Endodermal cell (in vitro differentiated cells): Measurements from ENCODE around the gene ROCK2. TPM values are rescaled to one million over a fixed set of nuclear protein-coding genes. Genes with fewer than 3 reads are reported as not detected.
A peak's percentile ranks its signal among the peaks of the same experiment; 100 is the strongest.

Experiments
- DNase-seq: peaks from one replicate; pipeline ENCODE4 v3.0.0-alpha.2; 2017
- H3K27ac ChIP-seq: 2 replicates; pipeline ENCODE4 v1.5.1; 2013; ENCODE audit warnings: mild to moderate bottlenecking, low read depth, low read length, moderate library complexity
- H3K27me3 ChIP-seq: 2 replicates; pipeline ENCODE4 v1.6.1; 2013; ENCODE audit warnings: mild to moderate bottlenecking, low read length, moderate library complexity; ENCODE audit not compliant: insufficient read depth, control insufficient read depth, poor library complexity, severe bottlenecking
- H3K36me3 ChIP-seq: 2 replicates; pipeline ENCODE4 v1.7.0; 2013; ENCODE audit warnings: mild to moderate bottlenecking, low read length, moderate library complexity; ENCODE audit not compliant: control insufficient read depth, insufficient read depth
- H3K4me1 ChIP-seq: one replicate; pipeline ENCODE4 v1.7.0; 2013; ENCODE audit warnings: low read length; ENCODE audit not compliant: control insufficient read depth, insufficient read depth
- H3K4me3 ChIP-seq: 2 replicates; pipeline ENCODE4 v1.5.1; 2013; ENCODE audit warnings: mild to moderate bottlenecking, low read length, moderate library complexity
- H3K9ac ChIP-seq: 2 replicates; pipeline ENCODE4 v1.6.1; 2013; ENCODE audit warnings: mild to moderate bottlenecking, low read length, moderate library complexity; ENCODE audit not compliant: poor library complexity, severe bottlenecking; ENCODE audit errors: extremely low read depth
- H3K9me3 ChIP-seq: 2 replicates; pipeline ENCODE4 v1.6.1; 2013; ENCODE audit warnings: mild to moderate bottlenecking, low read length, moderate library complexity; ENCODE audit not compliant: control insufficient read depth
- H3K27ac Mint-ChIP-seq: 2 replicates; pipeline ENCODE4 v1.8.0; 2020; ENCODE audit warnings: mixed read lengths
- H3K27me3 Mint-ChIP-seq: 2 replicates; pipeline ENCODE4 v1.8.0; 2021; ENCODE audit warnings: mild to moderate bottlenecking, mixed read lengths; ENCODE audit not compliant: insufficient read depth
- H3K36me3 Mint-ChIP-seq: 2 replicates; pipeline ENCODE4 v1.8.0; 2020; ENCODE audit warnings: low read depth, mixed read lengths
- H3K4me1 Mint-ChIP-seq: 2 replicates; pipeline ENCODE4 v1.8.0; 2020; ENCODE audit warnings: mixed read lengths
- H3K4me3 Mint-ChIP-seq: 2 replicates; pipeline ENCODE4 v1.8.0; 2020; ENCODE audit warnings: mild to moderate bottlenecking, moderate library complexity, mixed read lengths
- H3K9me3 Mint-ChIP-seq: 2 replicates; pipeline ENCODE4 v1.8.0; 2020; ENCODE audit warnings: mild to moderate bottlenecking, mixed read lengths
- whole genome bisulfite sequencing, 2 experiments: methylation state at CpG; one replicate each; pipeline versions ENCODE4 v1.1.5 to v1.1.7; 2013; ENCODE audit warnings: missing lambda C conversion rate in 2 of 2, mixed read lengths in 1 of 2; ENCODE audit not compliant: insufficient coverage in 1 of 2, insufficient read length in 1 of 2; 5-methylcytosine and 5-hydroxymethylcytosine counted together
- total RNA-seq, 2 donors: library from RNA; stranded (reverse); fragmentation: NEBNext Ultra II Directional in 1 of 2; extraction: Animal tissue kit (Norgen Biotek cat#: 25700) in 1 of 2; gene quantifications; 2 replicates in 1 of 2; 3 replicates in 1 of 2; pipeline ENCODE4 v1.2.1, GENCODE V29; 2021
- TF ChIP-seq, protein P1 (sequence below): fragments of 200-600 bp; sonication (generic); conservative IDR thresholded peaks from 2 replicates; pipeline ENCODE4 v1.5.0; 2021; ENCODE audit warnings: antibody characterized with exemption, mild to moderate bottlenecking

Gene ROCK2
- total RNA-seq, 2 donors from 2014 or later = 27.2 to 32.6 TPM

DNA sequence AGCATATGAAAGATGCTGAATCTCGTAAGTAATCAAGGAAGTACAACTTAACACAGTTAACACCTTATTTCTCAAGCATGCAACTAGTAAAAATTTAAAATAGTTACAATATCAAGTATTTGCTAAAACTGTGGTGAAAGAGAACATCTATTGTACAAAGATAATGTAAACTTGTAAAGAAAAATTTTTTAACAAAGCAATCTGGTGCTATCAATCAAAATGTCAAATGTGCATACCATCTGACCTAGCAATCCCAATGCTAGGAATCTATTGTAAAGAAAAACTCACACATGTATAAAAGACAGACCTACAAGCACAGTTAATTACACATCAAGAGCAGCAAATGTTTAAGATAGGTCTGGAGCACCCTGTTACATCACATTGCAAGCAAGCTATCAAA lies 99.1 kb downstream of the ROCK2 start:
- peaks cover 33% of the 10 kb centered on the region for H3K36me3 ChIP-seq
- no peak for DNase-seq
- TF ChIP-seq, protein P1, sequence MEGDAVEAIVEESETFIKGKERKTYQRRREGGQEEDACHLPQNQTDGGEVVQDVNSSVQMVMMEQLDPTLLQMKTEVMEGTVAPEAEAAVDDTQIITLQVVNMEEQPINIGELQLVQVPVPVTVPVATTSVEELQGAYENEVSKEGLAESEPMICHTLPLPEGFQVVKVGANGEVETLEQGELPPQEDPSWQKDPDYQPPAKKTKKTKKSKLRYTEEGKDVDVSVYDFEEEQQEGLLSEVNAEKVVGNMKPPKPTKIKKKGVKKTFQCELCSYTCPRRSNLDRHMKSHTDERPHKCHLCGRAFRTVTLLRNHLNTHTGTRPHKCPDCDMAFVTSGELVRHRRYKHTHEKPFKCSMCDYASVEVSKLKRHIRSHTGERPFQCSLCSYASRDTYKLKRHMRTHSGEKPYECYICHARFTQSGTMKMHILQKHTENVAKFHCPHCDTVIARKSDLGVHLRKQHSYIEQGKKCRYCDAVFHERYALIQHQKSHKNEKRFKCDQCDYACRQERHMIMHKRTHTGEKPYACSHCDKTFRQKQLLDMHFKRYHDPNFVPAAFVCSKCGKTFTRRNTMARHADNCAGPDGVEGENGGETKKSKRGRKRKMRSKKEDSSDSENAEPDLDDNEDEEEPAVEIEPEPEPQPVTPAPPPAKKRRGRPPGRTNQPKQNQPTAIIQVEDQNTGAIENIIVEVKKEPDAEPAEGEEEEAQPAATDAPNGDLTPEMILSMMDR = no peak
- H3K4me1 Mint-ChIP-seq = peaks cover 8% of the 10 kb centered on the region
- H3K4me1 ChIP-seq = no peaks in the 10 kb centered on the region
- H3K4me3 ChIP-seq = no peak overlapping the region
- peaks cover 21% of the 10 kb centered on the region for H3K36me3 Mint-ChIP-seq
- H3K9me3 Mint-ChIP-seq = no peaks in the 10 kb centered on the region
- WGBS, 2 experiments = no CpG with 5 or more reads among the region's 1 CpG
- H3K27ac Mint-ChIP-seq = no peak overlapping the region
- H3K27me3 ChIP-seq = no peaks in the 10 kb centered on the region
- no peaks in the 10 kb centered on the region for H3K27me3 Mint-ChIP-seq
- H3K27ac ChIP-seq = peak overlapping the region; percentile 16
- no peak overlapping the region for H3K9ac ChIP-seq
- H3K9me3 ChIP-seq = peaks cover 3% of the 10 kb centered on the region
- H3K4me3 Mint-ChIP-seq = no peak overlapping the region

DNA sequence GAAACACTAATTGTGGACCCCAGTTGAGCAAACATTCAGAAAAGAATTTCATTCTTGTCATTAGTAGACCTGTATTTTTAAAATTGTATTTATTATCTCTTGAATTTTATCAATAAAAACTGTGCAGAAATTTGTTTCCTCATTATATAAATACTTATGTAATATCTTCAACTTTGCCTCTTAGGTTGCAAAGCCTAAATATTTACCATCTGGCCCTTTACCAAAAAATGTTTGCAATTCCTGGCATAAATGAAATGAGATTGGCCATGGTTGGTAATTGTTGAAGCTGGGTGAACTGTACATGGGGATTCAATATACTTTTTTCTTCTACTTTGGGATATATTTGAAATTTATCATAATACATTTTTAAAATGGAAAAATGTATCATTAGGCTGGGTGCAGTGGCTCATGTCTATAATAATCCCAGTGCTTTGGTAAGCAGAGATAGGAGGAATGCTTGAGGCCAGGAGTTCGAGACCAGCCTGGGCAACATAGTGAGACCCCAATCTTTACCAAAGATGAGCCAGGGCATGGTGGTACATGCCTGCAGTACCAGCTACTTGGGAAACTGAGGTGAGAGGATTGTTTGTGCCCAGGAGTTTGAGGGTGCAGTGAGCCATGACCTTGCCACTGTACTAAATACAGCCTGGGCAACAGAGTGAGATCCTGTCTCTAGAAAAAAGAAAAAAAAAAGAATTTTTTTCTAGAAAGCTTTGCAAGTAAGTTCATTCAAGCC lies 100.2 kb downstream of the ROCK2 start:
- no peak overlapping the region for H3K27ac Mint-ChIP-seq
- H3K9ac ChIP-seq = no peak overlapping the region
- 95% methylated on average over 1 of the region's 1 CpG; no CpG with 5 or more reads in 1 of the 2 experiments for WGBS, 2 experiments

DNA sequence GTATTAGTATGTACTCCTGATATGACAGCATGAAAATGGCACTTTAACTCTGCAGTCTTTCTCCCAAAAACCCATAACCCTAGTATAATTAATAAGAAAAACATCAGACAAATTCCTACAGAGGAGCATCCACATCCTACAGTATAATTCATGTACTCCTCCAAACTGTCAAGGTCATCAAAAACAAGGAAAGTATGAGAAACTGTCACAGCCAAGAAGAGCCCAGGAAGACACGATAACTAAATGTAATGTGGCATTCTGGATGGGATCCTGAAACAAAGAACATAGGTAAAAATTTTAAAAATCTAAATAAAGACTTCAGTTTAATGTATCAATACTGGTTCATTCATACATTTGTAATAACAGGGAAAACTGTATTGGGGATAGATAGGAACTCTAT lies 100.9 kb downstream of the ROCK2 start:
- Histone ChIP-seq H3K4me1 (no peaks in the 10 kb centered on the region), H3K27ac (no peak overlapping the region), H3K4me3 (no peak overlapping the region), H3K36me3 (peaks cover 21% of the 10 kb centered on the region), H3K9ac (no peak overlapping the region), H3K9me3 (peaks cover 3% of the 10 kb centered on the region), H3K27me3 (no peaks in the 10 kb centered on the region)
- 100% methylated on average over 1 of the region's 1 CpG for WGBS, 2 experiments
- Mint-ChIP-seq H3K27ac (no peak overlapping the region), H3K4me1 (peaks cover 8% of the 10 kb centered on the region), H3K27me3 (no peaks in the 10 kb centered on the region), H3K4me3 (no peak overlapping the region), H3K9me3 (no peaks in the 10 kb centered on the region), H3K36me3 (peaks cover 21% of the 10 kb centered on the region)
- no peak for DNase-seq
- TF ChIP-seq, protein P1 = no peak

More for the DNA sequence above, 100.2 kb downstream of the ROCK2 start:
- no peak for DNase-seq
- Mint-ChIP-seq H3K27me3 (no peaks in the 10 kb centered on the region), H3K4me3 (no peak overlapping the region), H3K4me1 (peaks cover 8% of the 10 kb centered on the region), H3K36me3 (peaks cover 21% of the 10 kb centered on the region), H3K9me3 (no peaks in the 10 kb centered on the region)
- TF ChIP-seq, protein P1 = no peak
- Histone ChIP-seq H3K4me3 (no peak overlapping the region), H3K27me3 (no peaks in the 10 kb centered on the region), H3K36me3 (peaks cover 23% of the 10 kb centered on the region), H3K4me1 (no peaks in the 10 kb centered on the region), H3K27ac (no peak overlapping the region), H3K9me3 (peaks cover 3% of the 10 kb centered on the region)
